HEK293T (cell line): ENCODE data around the gene MYOZ2.

Experiments used
- BHLHE40 ChIP-seq: fragments of 450-650 bp; IDR thresholded peaks from 2 replicates; pipeline ENCODE4 v1.6.1; 2016; ENCODE audit warnings: mild to moderate bottlenecking, moderate library complexity, borderline replicate concordance
- ELF4 ChIP-seq: fragments of 450-650 bp; IDR thresholded peaks from 2 replicates; pipeline ENCODE4 v1.6.1; 2017; ENCODE audit warnings: antibody characterized with exemption
- SP1 ChIP-seq: fragments of 450-650 bp; IDR thresholded peaks from 2 replicates; pipeline ENCODE4 v1.6.1; 2017
- SUZ12 ChIP-seq: fragments of 450-650 bp; IDR thresholded peaks from 2 replicates; pipeline ENCODE4 v1.6.1; 2016; ENCODE audit warnings: mild to moderate bottlenecking
- TARDBP ChIP-seq: fragments of 450-650 bp; IDR thresholded peaks from 2 replicates; pipeline ENCODE4 v1.6.1; 2016
- TF ChIP-seq, protein P1 (sequence below): fragments of 450-650 bp; IDR thresholded peaks from 2 replicates; pipeline ENCODE4 v1.6.1; 2016

DNA sequence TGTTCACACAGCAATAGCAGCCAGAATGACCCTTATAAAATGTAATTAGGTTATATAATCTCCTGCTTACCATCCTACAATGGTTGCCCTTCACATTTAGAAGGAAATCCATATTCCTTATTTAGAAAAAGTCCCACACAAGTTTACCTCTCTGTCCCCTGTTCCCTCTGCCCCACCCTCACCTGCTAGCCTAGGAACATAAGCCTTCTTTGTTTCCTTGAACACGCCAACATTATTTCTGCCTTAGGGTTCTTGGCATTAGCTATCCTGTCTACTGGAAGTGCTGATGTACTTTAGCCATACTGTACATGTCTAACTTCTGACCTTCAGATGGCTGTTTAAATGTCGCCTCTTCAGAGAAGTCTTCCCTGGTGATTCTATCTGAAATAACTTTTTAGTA, 48.5 kb downstream of the MYOZ2 start:
- TF ChIP-seq SP1 (no peak), BHLHE40 (no peak), SUZ12 (no peak), ELF4 (no peak), TARDBP (no peak)
- TF ChIP-seq, protein P1, sequence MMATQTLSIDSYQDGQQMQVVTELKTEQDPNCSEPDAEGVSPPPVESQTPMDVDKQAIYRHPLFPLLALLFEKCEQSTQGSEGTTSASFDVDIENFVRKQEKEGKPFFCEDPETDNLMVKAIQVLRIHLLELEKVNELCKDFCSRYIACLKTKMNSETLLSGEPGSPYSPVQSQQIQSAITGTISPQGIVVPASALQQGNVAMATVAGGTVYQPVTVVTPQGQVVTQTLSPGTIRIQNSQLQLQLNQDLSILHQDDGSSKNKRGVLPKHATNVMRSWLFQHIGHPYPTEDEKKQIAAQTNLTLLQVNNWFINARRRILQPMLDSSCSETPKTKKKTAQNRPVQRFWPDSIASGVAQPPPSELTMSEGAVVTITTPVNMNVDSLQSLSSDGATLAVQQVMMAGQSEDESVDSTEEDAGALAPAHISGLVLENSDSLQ = no peak
